NCI-H2227 (cell line): ENCODE data around the gene IQGAP1.
"Not testable (repeated sequence)": the region's sequence is repeated elsewhere in the genome, so short reads cannot be mapped to it uniquely, and the experiment has no call there.

ENCODE experiments used
- DNase-seq: peaks from one replicate; lab custom pipeline; 2025; ENCODE audit not compliant: unreplicated experiment; lab: John Stamatoyannopoulos, UW

Gene IQGAP1

DNA sequence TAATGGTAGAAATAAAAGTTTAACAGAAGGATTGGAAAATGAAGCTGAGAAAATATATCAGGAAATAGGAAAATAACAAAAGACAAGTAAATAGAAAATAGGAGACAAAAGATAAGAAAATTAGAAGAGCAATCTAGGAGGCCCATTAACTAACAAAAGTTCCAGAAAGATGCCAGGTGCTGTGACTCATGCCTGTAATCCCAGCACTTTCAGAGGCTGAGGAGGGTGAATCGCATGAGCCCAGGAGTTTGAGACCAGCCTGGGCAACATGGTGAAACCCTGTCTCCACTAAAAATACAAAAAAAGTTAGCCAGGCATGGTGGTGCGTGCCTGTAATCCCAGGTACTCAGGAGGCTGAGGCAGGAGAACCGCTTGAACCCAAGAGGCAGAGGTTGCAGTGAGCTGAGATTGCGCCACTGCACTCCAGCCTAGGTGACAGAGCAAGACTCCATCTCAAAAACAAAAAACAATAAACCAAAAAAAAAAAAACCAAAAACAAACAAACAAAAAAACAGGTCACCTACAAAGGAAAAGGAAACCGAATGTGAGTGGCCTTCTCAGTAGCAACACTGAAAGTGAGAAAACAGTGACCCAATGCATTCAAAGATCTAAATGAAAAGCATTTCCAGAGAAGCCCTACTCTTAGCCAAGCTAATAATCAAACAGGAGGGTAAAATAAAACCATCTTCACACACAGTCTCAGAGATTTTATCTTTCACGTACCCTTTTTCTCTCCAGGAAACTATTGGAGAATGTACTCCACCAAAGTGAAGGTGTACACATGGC lies 136.2 kb downstream of the IQGAP1 start:
- not testable (repeated sequence) for DNase-seq

DNA sequence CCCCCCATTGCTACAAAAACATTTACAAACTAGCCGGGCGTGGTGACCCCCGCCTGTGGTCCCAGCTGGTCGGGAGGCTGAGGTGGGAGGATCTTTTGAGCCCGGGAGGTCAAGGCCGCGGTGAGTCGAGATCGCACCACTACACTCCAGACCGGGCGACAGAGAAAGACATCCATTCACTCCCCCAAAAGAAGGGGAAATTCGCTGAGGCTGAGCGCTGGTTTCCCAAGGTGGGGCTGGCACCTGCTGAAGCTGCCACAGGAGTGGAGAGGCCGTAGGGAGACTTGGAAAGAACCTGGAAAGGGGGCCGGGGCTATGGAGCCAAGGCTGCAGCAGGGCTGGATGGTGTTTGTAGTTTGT lies 140.9 kb downstream of the IQGAP1 start:
- peak; percentile 34 for DNase-seq

DNA sequence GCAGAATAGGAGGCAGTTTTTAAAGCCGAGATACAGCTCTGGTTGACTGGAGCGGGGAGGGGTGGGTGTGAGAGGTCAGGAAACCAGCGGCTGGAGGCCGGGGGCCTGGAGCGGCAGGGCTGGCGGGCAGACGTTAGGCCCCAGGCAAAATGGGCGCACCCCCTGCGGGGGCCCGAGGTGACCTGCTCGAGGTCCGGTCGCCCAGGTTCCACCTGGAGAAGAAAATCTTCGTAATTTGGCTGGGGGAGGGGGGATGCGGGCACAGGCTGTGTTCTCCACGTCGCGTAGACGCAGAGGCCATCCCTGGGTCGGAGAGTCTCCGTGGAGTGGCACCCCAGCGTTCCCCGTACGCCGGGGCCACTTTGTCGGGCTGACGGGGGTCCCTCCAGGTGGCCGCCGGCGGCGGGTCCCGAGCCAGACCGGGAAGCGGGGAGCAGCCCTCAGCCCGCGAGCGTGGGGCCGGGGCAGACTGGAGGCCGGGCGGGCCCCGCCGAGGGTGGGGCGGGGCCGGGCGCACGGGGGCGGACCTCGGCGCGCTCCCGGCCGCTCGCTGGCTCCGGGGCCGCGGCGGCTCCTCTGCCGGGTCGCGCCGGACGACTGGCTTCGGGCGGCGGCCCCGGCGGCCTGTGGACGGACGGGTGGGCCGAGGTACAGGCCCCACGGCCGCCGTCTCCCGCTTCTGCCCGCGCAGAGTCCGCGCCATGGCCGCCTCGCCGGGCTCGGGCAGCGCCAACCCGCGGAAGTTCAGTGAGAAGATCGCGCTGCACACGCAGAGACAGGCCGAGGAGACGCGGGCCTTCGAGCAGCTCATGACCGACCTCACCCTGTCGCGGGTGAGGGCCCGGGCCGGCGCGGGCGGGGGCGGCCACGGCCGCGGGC lies 141.6 kb downstream of the IQGAP1 start, which contains the start of gene CRTC3:
Gene CRTC3, plus strand, starts transcription at position 553 of the 879 bp plus-strand sequence. Its CDS starts 149 bp downstream, at position 702.
- peak; percentile 58 for DNase-seq

DNA sequence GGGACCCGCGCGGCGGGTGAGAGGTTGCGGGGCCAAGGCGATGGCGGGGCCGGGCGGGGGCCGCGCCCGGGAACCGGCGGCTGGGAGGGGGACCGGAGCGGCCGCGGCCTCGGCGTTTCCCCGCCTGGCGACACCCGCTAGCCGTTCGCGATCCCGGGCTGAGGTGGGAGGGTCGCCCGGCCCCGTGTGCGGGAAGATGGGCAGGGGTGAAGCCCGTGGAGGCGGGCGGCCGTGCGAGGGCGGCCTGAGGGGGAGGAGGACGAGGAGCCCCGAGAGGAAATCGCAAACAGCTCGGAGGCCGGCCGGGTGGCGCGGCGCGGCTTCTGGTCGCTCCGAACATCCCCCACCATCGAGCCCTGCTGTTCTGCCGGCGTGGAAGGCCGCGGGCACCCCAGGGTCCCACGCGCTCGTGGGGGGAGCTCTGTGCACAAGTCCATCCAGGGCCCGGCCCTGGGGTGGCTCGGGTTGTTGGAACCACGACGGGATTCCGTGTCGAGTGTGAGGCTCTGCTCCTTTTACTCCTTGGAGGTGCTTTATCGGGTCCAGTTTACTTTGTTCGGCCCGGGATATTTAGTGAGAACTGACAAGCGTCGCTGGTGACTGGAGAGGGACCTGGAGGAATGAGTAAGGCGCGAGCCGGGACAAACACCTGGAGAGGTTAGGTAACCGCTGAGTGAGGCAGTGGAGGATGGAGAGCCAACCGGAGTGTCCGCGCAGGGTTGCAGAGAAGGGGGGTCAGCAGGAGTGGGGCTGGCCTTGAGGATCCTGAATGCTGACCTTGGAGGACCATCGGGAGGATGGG lies 142.4 kb downstream of the IQGAP1 start:
- peak; percentile 20 for DNase-seq

DNA sequence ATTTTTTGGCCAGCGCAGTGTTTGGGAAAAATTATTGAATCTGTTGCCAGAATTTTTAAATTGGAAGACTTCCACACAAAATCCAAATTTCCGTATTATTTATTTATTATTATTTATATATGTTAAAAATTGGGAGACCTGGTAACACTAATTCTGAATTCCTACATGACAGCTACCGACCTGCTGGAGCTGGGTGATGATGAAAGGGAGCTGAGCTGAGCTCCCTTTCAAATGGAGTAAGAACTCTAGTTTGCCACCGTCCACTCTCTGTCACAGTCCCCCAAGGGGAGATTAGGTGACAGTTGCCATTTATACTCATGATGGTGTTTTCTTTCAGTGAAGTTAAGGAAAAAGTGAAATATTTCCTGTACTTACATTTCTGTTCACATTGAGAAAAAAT lies 143.1 kb downstream of the IQGAP1 start:
- no peak for DNase-seq

DNA sequence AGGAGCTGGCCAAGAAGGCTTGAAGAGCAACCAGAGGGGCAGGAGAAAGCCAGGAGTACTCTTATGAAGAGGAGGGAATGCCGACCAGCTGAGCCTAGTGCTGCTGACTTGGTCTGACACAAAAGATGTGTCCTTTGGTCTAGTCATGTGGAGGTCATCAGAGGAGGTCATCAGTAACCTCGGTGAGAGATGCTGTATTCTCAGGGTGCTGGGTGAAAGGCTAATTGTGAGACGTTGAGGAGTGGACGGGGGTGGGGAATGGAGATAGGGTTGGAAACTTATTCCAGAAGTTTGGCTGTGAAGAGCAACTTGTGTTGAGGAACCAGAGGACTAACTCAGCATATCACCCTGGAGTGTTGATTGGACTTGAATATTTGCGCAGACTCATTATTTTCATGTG lies 147.2 kb downstream of the IQGAP1 start:
- no peak for DNase-seq

DNA sequence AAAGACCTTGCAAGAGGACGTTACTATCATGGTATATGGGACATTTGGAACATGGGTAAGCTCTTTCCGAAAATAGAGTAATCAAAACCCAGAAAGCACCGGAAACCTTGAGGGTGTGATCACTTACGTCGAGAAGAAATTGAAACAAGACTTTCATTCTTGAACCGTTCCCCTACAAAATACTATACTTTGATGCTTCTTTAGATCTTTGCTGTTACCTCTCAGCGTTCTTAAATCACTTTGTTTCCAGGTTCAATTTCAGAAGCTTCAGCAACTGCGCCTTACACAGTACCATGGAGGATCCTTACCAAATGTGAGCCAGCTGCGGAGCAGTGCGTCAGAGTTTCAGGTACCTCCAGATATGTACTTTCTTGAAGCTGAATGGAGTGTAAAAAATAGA lies 151.7 kb downstream of the IQGAP1 start:
- no peak for DNase-seq

DNA sequence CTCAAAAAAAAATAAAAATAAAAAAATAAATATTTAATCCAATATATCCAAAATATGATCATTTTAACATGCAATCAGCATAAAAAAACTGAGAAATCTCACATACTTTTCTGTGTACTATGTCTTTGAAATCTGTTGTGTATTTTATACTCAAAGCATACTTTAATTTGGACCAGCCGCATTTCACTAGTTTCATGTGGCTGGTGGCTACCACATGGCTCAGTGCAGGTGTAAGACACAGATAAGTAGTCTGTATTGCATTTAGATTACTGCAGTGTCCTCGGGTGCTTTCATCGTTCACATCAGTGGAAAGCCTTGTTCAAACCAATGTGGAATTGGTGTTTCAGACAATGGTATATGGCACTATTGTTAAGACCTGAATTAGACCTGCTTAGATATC lies 152.7 kb downstream of the IQGAP1 start:
- no peak for DNase-seq

DNA sequence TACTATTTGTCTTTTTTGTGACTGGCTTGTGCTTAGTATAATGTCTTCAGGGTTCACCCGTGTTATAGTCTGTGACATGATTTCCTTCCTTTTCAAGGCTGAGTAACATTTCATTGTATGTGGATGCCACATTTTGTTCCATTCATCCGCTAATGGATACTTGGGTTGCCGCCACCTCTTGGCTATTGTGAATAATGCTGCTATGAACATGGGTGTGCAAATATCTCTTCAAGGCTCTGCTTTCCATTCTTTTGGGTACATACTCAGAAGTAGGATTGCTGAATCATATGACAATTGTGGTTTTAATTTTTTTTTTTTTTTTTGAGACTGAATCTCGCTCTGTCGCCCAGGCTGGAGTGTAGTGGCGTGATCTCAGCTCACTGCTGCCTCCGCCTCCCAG lies 157.1 kb downstream of the IQGAP1 start:
- DNase-seq = no peak

DNA sequence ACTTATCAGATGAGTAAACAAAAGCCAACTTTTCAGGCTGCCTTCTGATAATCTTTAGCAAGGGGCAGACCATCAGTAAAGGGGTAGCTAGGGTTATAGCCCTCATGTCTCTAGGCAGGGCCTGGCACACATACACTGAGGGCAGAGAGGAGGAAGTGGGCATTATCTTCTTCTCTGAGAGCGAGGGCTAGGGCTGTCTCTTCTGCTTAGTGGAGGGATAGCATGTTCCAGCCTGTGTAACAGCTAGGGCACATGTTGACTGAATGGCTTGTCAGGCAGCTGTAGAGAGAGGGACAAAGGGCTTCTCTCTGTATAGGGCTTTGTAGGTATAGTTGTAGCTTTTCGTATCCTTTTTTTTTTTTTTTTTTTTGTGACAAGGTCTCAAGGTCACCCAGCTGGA lies 159.5 kb downstream of the IQGAP1 start:
- no peak for DNase-seq

DNA sequence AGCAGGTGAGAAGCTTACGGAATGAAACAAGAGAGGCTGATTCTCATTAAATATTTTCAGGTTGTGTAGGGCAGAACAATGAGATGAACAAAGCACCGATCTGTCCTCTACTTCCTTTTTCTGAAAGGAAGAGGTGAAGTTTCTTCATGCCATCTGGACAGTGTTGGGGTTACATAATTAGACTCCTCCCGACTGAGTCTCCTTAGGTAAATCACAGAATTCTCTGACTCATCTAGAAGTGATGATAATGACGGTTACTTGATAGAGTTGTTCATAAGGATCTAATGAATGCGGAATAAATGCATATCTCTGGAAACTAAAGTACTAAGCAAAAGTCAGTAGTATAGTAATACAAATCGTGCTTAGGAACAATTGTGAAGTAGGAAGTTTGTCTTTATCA lies 162.9 kb downstream of the IQGAP1 start:
- no peak for DNase-seq
